ENCODE results near the gene RAB40AL. TPM values are rescaled to one million over a fixed set of nuclear protein-coding genes. Genes with fewer than 3 reads are reported as not detected.
A peak's percentile ranks its signal among the peaks of the same experiment; 100 is the strongest.

RAB40AL gene
- total and polyA plus RNA-seq, 10 donors, result 0.09 to 2.0 (median 1.7) TPM; not detected in 2

GRCh38 chrX:102902355-102902754, 34.7 kb upstream of the RAB40AL start:
- TF ChIP-seq POLR2A (IDR thresholded peaks at IDR 0.05), result no peak
- TF ChIP-seq POLR2AphosphoS5 (IDR thresholded peaks at IDR 0.05), result no peak
- no peak for TF ChIP-seq CTCF (IDR thresholded peaks at IDR 0.05 in 8 of 11, conservative IDR thresholded peaks at IDR 0.05 in 3 of 11)

GRCh38 chrX:102930990-102931756, 5.9 kb upstream of the RAB40AL start:
- Histone ChIP-seq H3K36me3 (no peaks in the 10 kb centered on the region), H3K9me3 (no peaks in the 10 kb centered on the region), H3K4me3 (no peak overlapping the region), H3K27ac (no peak overlapping the region), H3K4me1 (no peaks in the 10 kb centered on the region), H3K27me3 (replicated peaks in 1 of 7) (no peaks in the 10 kb centered on the region)
- no peak for TF ChIP-seq POLR2A (IDR thresholded peaks at IDR 0.05)
- no peak for TF ChIP-seq CTCF (IDR thresholded peaks at IDR 0.05 in 8 of 11, conservative IDR thresholded peaks at IDR 0.05 in 3 of 11)
- TF ChIP-seq POLR2AphosphoS5 (IDR thresholded peaks at IDR 0.05), result no peak
- intact Hi-C loops (cut with DNase I; ENCODE audit: low total_unique reads), result no loop called here
- WGBS, 5 donors, result 42 to 94% (median 75%) methylated on average over 2 of the region's 2 CpGs
- DNase-seq, result no peak

More at GRCh38 chrX:102902355-102902754, 34.7 kb upstream of the RAB40AL start:
- Histone ChIP-seq H3K4me1 (peaks cover 0 to 7% (median 0%) of the 10 kb centered on the region in 6 donors), H3K4me3 (no peak overlapping the region), H3K27me3 (replicated peaks in 1 of 7) (no peaks in the 10 kb centered on the region), H3K27ac (no peak overlapping the region), H3K9me3 (no peaks in the 10 kb centered on the region), H3K36me3 (peaks cover 0 to 17% (median 0%) of the 10 kb centered on the region in 6 donors)
- no peak for DNase-seq
- intact Hi-C loops (cut with DNase I; ENCODE audit: low total_unique reads), result no loop called here

- Histone ChIP-seq H3K4me1 (no peaks in the 10 kb centered on the region), H3K27me3 (replicated peaks in 1 of 7) (no peaks in the 10 kb centered on the region), H3K27ac (no peak overlapping the region), H3K36me3 (no peaks in the 10 kb centered on the region), H3K9me3 (no peaks in the 10 kb centered on the region), H3K4me3 (no peak overlapping the region)
- intact Hi-C loops (cut with DNase I; ENCODE audit: low total_unique reads), result no loop called here
- no peak for DNase-seq
- TF ChIP-seq CTCF (IDR thresholded peaks at IDR 0.05 in 8 of 11, conservative IDR thresholded peaks at IDR 0.05 in 3 of 11), result peak in 10 of 11 experiments; percentile 20 to 73 (median 52)
- TF ChIP-seq POLR2AphosphoS5 (IDR thresholded peaks at IDR 0.05), result no peak
- 29 to 58% (median 42%) methylated on average over 2 to 3 of the region's 3 CpGs for WGBS, 5 donors
Measured at GRCh38 chrX:102934624-102935023, 2.4 kb upstream of the RAB40AL start.

GRCh38 chrX:102950908-102951866, 14.1 kb downstream of the RAB40AL start:
- TF ChIP-seq POLR2A (IDR thresholded peaks at IDR 0.05) (no peak), POLR2AphosphoS5 (IDR thresholded peaks at IDR 0.05) (no peak), CTCF (IDR thresholded peaks at IDR 0.05 in 8 of 11, conservative IDR thresholded peaks at IDR 0.05 in 3 of 11) (peak in 9 of 11 experiments; percentile 23 to 59 (median 53))
- H3K27me3 ChIP-seq (replicated peaks in 1 of 7), result no peaks in the 10 kb centered on the region
- no peaks in the 10 kb centered on the region for H3K36me3 ChIP-seq
- H3K4me3 ChIP-seq, result peak overlapping the region in 2 of 8 donors; percentile 26 to 51
- H3K27ac ChIP-seq, result no peak overlapping the region
- no peaks in the 10 kb centered on the region for H3K9me3 ChIP-seq
- intact Hi-C loops (cut with DNase I; ENCODE audit: low total_unique reads), result no loop called here
- H3K4me1 ChIP-seq, result peaks cover 0 to 8% (median 2%) of the 10 kb centered on the region in 6 donors
- no peak for DNase-seq
- WGBS, 5 donors, result 4 to 17% (median 6%) methylated on average over 14 of the region's 14 CpGs
